PFSK-1 (cell line): ENCODE measurements around the gene FAM227B.

Experiments
- FOXP2 ChIP-seq: optimal IDR thresholded peaks from 2 replicates; pipeline ENCODE3; 2011; ENCODE audit warnings: borderline replicate concordance, control low read depth, inconsistent platforms; ENCODE audit not compliant: insufficient read depth; ENCODE audit errors: extremely low read length, extremely low read depth
- POLR2AphosphoS5 ChIP-seq: IDR thresholded peaks from 2 replicates; pipeline ENCODE4 v1.6.1; 2012; ENCODE audit warnings: low read depth, mild to moderate bottlenecking, control low read depth, low read length, moderate library complexity
- REST ChIP-seq, 2 experiments: IDR thresholded peaks; 2 replicates each; pipeline versions ENCODE4 v1.6.1 to v1.8.0; 2011 to 2012; ENCODE audit warnings: low read depth in 2 of 2, low read length in 2 of 2, control low read depth in 1 of 2, inconsistent platforms in 1 of 2, mild to moderate bottlenecking in 1 of 2, moderate library complexity in 1 of 2; ENCODE audit not compliant: insufficient read depth in 1 of 2
- SIN3A ChIP-seq: IDR thresholded peaks from 2 replicates; pipeline ENCODE4 v1.6.1; 2012; ENCODE audit warnings: mild to moderate bottlenecking, low read length, moderate library complexity, borderline replicate concordance; ENCODE audit not compliant: insufficient read depth
- TAF1 ChIP-seq: IDR thresholded peaks from 2 replicates; pipeline ENCODE4 v1.6.1; 2012; ENCODE audit warnings: low read length, control low read depth, borderline replicate concordance; ENCODE audit not compliant: insufficient read depth

Gene FAM227B

GRCh38 chr15:49645277-49645676 is 24.7 kb upstream of the FAM227B start:
- TF ChIP-seq TAF1 (no peak), POLR2AphosphoS5 (no peak), FOXP2 (no peak)

- TF ChIP-seq REST (IDR thresholded peaks at IDR 0.05; ENCODE audit: insufficient read depth in 1 of 2, low read depth in 2 of 2, low read length in 2 of 2) (no peak), FOXP2 (no peak), TAF1 (no peak), SIN3A (no peak), POLR2AphosphoS5 (no peak)
Measured at GRCh38 chr15:49644364-49644794, 23.8 kb upstream of the FAM227B start.

GRCh38 chr15:49637857-49638256 is 17.2 kb upstream of the FAM227B start:
- TF ChIP-seq SIN3A (no peak), FOXP2 (no peak), TAF1 (no peak), POLR2AphosphoS5 (no peak)

GRCh38 chr15:49628379-49628778 is 7.8 kb upstream of the FAM227B start:
- TF ChIP-seq REST (IDR thresholded peaks at IDR 0.05; ENCODE audit: insufficient read depth in 1 of 2, low read depth in 2 of 2, low read length in 2 of 2): no peak
- TF ChIP-seq FOXP2: no peak
- TF ChIP-seq POLR2AphosphoS5: no peak
- no peak for TF ChIP-seq TAF1

GRCh38 chr15:49627407-49627877 is 6.8 kb upstream of the FAM227B start:
- no peak for TF ChIP-seq TAF1
- no peak for TF ChIP-seq FOXP2
- TF ChIP-seq SIN3A: no peak
- no peak for TF ChIP-seq POLR2AphosphoS5
- no peak for TF ChIP-seq REST (IDR thresholded peaks at IDR 0.05; ENCODE audit: insufficient read depth in 1 of 2, low read depth in 2 of 2, low read length in 2 of 2)

- TF ChIP-seq POLR2AphosphoS5 (no peak), TAF1 (no peak), REST (IDR thresholded peaks at IDR 0.05; ENCODE audit: insufficient read depth in 1 of 2, low read depth in 2 of 2, low read length in 2 of 2) (no peak), SIN3A (no peak), FOXP2 (no peak)
Measured at GRCh38 chr15:49625460-49626036, 4.9 kb upstream of the FAM227B start.
